Prostate gland (tissue), 2 donors: ENCODE data around the gene PPP2R2D. TPM values are rescaled to one million over a fixed set of nuclear protein-coding genes. Genes with fewer than 3 reads are reported as not detected.

Experiments
- DNase-seq: peaks from one replicate; pipeline ENCODE4 v3.0.0-alpha.2; 2019; ENCODE audit warnings: low spot score
- H3K27ac ChIP-seq, 2 donors: fragments of 200-600 bp; sonication (generic); 2 replicates each; pipeline ENCODE4 v1.5.1; 2017 to 2019
- H3K27me3 ChIP-seq: fragments of 200-600 bp; sonication (generic); replicated peaks from 2 replicates; pipeline ENCODE4 v1.5.1; 2019; ENCODE audit not compliant: insufficient read depth
- H3K36me3 ChIP-seq, 2 donors: fragments of 200-600 bp; sonication (generic); 1 replicate in 1 of 2; 2 replicates in 1 of 2; pipeline versions ENCODE4 v1.5.1 to v1.8.1; 2017 to 2019
- H3K4me1 ChIP-seq: fragments of 200-600 bp; sonication (generic); replicated peaks from 2 replicates; pipeline ENCODE4 v1.5.1; 2019
- H3K4me3 ChIP-seq, 2 donors: fragments of 200-600 bp; sonication (generic); 2 replicates each; pipeline ENCODE4 v1.5.1; 2017 to 2019
- H3K9me3 ChIP-seq: fragments of 200-600 bp; sonication (generic); 2 replicates; pipeline ENCODE4 v1.5.1; 2017
- CTCF ChIP-seq, 4 experiments: fragments of 200-600 bp in 2 of 4; fragments of 450-650 bp in 2 of 4; sonication (generic) in 2 of 4; IDR thresholded peaks; 1 replicate in 3 of 4; 2 replicates in 1 of 4; pipeline ENCODE4 v1.5.1; 2016 to 2019; ENCODE audit warnings: antibody characterized with exemption in 4 of 4, mild to moderate bottlenecking in 2 of 4, moderate library complexity in 2 of 4
- POLR2A ChIP-seq: fragments of 450-650 bp; IDR thresholded peaks from one replicate; pipeline ENCODE4 v1.6.1; 2016; ENCODE audit warnings: antibody characterized with exemption, mild to moderate bottlenecking
- POLR2AphosphoS5 ChIP-seq: sonication (generic); formaldehyde crosslinking; IDR thresholded peaks from one replicate; pipeline ENCODE4 v1.6.1; 2017; ENCODE audit warnings: antibody characterized with exemption
- WGBS: methylation state at CpG from one replicate; pipeline ENCODE4 v1.1.5; 2018; 5-methylcytosine and 5-hydroxymethylcytosine counted together
- intact Hi-C: fragments of 100-400 bp; cut with DNase I; formaldehyde crosslinking; loops from one replicate; pipeline ENCODE4 v1.14.2; 2022
- total RNA-seq, 2 donors: library from RNA; depleted of rRNA; stranded (reverse); fragments of >200 nt; gene quantifications; one replicate each; pipeline ENCODE4 v1.1.0, GENCODE V29; 2016

Gene PPP2R2D
- total RNA-seq, 2 donors from 2014 or later = 37.0 to 55.2 TPM

- DNase-seq = no peak
- H3K4me3 ChIP-seq = no peak overlapping the region
- TF ChIP-seq CTCF (IDR thresholded peaks at IDR 0.05) (no peak), POLR2A (no peak), POLR2AphosphoS5 (no peak)
- peak overlapping the region in 1 of 2 donors; percentile 43 for H3K27ac ChIP-seq
- intact Hi-C loops = no loop called here
- no peaks in the 10 kb centered on the region for H3K4me1 ChIP-seq
- H3K27me3 ChIP-seq = no peaks in the 10 kb centered on the region
- no peaks in the 10 kb centered on the region for H3K36me3 ChIP-seq
- 95% methylated on average over 9 of the region's 9 CpGs for WGBS
- no peaks in the 10 kb centered on the region for H3K9me3 ChIP-seq
Observed at GRCh38 chr10:131925716-131926115, 24.9 kb downstream of the PPP2R2D start.

GRCh38 chr10:131926253-131926652, 25.4 kb downstream of the PPP2R2D start:
- H3K36me3 ChIP-seq = no peaks in the 10 kb centered on the region
- H3K9me3 ChIP-seq = no peaks in the 10 kb centered on the region
- WGBS = 98% methylated on average over 10 of the region's 10 CpGs
- no peak for TF ChIP-seq POLR2AphosphoS5
- TF ChIP-seq POLR2A = no peak
- TF ChIP-seq CTCF (IDR thresholded peaks at IDR 0.05) = no peak
- H3K27ac ChIP-seq = peak overlapping the region in 1 of 2 donors; percentile 26
- H3K27me3 ChIP-seq = no peaks in the 10 kb centered on the region
- DNase-seq = no peak
- intact Hi-C loops = no loop called here
- no peak overlapping the region for H3K4me3 ChIP-seq
- no peaks in the 10 kb centered on the region for H3K4me1 ChIP-seq

- WGBS = 96% methylated on average over 28 of the region's 28 CpGs
- no peak overlapping the region for H3K4me3 ChIP-seq
- TF ChIP-seq POLR2A = no peak
- no peak for TF ChIP-seq POLR2AphosphoS5
- TF ChIP-seq CTCF (IDR thresholded peaks at IDR 0.05) = no peak
- no peaks in the 10 kb centered on the region for H3K4me1 ChIP-seq
- H3K27me3 ChIP-seq = no peaks in the 10 kb centered on the region
- peak overlapping the region in 1 of 2 donors; percentile 26 for H3K27ac ChIP-seq
- no peak for DNase-seq
- H3K9me3 ChIP-seq = no peaks in the 10 kb centered on the region
- intact Hi-C loops = no loop called here
- no peaks in the 10 kb centered on the region for H3K36me3 ChIP-seq
Observed at GRCh38 chr10:131926743-131927595, 26.2 kb downstream of the PPP2R2D start.

- H3K9me3 ChIP-seq = no peaks in the 10 kb centered on the region
- H3K4me3 ChIP-seq = no peak overlapping the region
- 75% methylated on average over 18 of the region's 18 CpGs for WGBS
- no peak for DNase-seq
- no peaks in the 10 kb centered on the region for H3K4me1 ChIP-seq
- intact Hi-C loops = no loop called here
- no peaks in the 10 kb centered on the region for H3K27me3 ChIP-seq
- H3K36me3 ChIP-seq = no peaks in the 10 kb centered on the region
- TF ChIP-seq POLR2A (no peak), POLR2AphosphoS5 (no peak), CTCF (IDR thresholded peaks at IDR 0.05) (no peak)
- H3K27ac ChIP-seq = peak overlapping the region in 1 of 2 donors; percentile 29
Observed at GRCh38 chr10:131928248-131929095, 27.7 kb downstream of the PPP2R2D start.
